ENCODE data around the gene PALM3.
"Not testable (repeated sequence)": the region's sequence is repeated elsewhere in the genome, so short reads cannot be mapped to it uniquely, and the experiment has no call there.

Gene PALM3

GRCh38 chr19:14035706-14036105 is 26.2 kb downstream of the PALM3 start:
- H3K27ac ChIP-seq, result no peak overlapping the region
- TF ChIP-seq CTCF (conservative IDR thresholded peaks at IDR 0.05), result no peak

GRCh38 chr19:14035159-14035558 is 26.7 kb downstream of the PALM3 start:
- H3K27ac ChIP-seq, result not testable (repeated sequence)

GRCh38 chr19:14033946-14034345 is 27.9 kb downstream of the PALM3 start:
- no peak overlapping the region for H3K27ac ChIP-seq
- TF ChIP-seq CTCF (conservative IDR thresholded peaks at IDR 0.05), result no peak

- TF ChIP-seq CTCF (conservative IDR thresholded peaks at IDR 0.05), result peak; percentile 59
Observed at GRCh38 chr19:14031719-14032480, 30.0 kb downstream of the PALM3 start, which contains the start of gene IL27RA. TSS of gene IL27RA (plus strand) at chr19:14031762. CDS start at chr19:14031873, 111 bp downstream.

GRCh38 chr19:14030997-14031718 is 30.7 kb downstream of the PALM3 start:
- H3K27ac ChIP-seq, result no peak overlapping the region; the same call in 1 of the 2 replicates
- no peak for TF ChIP-seq CTCF (conservative IDR thresholded peaks at IDR 0.05)

More at GRCh38 chr19:14031719-14032480, 30.0 kb downstream of the PALM3 start, which contains the start of gene IL27RA:
- no peak within 1 kb of the TSS; the same call in 1 of the 2 replicates for H3K27ac ChIP-seq

GRCh38 chr19:14028901-14029300 is 33.0 kb downstream of the PALM3 start:
- TF ChIP-seq CTCF (conservative IDR thresholded peaks at IDR 0.05), result no peak
- no peak overlapping the region for H3K27ac ChIP-seq

GRCh38 chr19:14027856-14028450 is 33.9 kb downstream of the PALM3 start, which contains the start of gene RLN3:
TSS of gene RLN3 (plus strand) at chr19:14028148. CDS start at chr19:14028205, 57 bp downstream.
- H3K27ac ChIP-seq, result no peak within 1 kb of the TSS
- TF ChIP-seq CTCF (conservative IDR thresholded peaks at IDR 0.05), result no peak

GRCh38 chr19:14026652-14027192 is 35.2 kb downstream of the PALM3 start:
- not testable (repeated sequence) for H3K27ac ChIP-seq
